ENCODE results near the gene FBXW8.

The FBXW8 gene

DNA sequence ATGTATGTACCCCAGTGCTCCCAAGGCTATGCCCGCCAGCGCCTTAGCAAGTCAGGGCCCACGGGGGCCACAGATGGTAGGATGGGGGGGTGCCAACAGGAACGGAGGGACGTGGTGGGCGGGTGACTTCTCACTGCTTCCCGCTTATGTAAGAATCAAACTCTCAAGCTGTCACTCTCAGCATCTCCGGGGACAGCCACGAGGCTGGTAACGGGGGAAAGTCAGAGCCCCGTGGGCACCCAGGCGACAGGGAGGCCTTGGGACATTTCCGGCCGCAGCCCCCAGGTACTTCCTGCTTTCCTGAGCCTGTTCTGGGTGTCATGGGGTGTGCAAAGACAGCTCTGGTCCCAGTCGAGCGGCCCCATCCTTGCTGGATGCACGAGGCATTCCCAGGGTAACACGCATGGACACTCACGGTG lies 129.2 kb downstream of the FBXW8 start:
- H3K4me3 ChIP-seq (replicated peaks; ENCODE audit: insufficient read depth, low read length) = no peak overlapping the region
- TF ChIP-seq, protein P1, sequence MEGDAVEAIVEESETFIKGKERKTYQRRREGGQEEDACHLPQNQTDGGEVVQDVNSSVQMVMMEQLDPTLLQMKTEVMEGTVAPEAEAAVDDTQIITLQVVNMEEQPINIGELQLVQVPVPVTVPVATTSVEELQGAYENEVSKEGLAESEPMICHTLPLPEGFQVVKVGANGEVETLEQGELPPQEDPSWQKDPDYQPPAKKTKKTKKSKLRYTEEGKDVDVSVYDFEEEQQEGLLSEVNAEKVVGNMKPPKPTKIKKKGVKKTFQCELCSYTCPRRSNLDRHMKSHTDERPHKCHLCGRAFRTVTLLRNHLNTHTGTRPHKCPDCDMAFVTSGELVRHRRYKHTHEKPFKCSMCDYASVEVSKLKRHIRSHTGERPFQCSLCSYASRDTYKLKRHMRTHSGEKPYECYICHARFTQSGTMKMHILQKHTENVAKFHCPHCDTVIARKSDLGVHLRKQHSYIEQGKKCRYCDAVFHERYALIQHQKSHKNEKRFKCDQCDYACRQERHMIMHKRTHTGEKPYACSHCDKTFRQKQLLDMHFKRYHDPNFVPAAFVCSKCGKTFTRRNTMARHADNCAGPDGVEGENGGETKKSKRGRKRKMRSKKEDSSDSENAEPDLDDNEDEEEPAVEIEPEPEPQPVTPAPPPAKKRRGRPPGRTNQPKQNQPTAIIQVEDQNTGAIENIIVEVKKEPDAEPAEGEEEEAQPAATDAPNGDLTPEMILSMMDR (IDR thresholded peaks at IDR 0.05; ENCODE audit: insufficient read depth, low read length) = no peak
- peak; percentile 27 for TF ChIP-seq GABPA (IDR thresholded peaks at IDR 0.05; ENCODE audit: low read depth)
- DNase-seq (ENCODE audit: low read depth in 1 of 2, low spot score in 1 of 2) = peak in 1 of 2 experiments; percentile 87
- H3K27ac ChIP-seq (replicated peaks) = peak overlapping the region; percentile 86
- no peaks in the 10 kb centered on the region for H3K27me3 ChIP-seq (ENCODE audit: insufficient read depth, poor library complexity, severe bottlenecking)

DNA sequence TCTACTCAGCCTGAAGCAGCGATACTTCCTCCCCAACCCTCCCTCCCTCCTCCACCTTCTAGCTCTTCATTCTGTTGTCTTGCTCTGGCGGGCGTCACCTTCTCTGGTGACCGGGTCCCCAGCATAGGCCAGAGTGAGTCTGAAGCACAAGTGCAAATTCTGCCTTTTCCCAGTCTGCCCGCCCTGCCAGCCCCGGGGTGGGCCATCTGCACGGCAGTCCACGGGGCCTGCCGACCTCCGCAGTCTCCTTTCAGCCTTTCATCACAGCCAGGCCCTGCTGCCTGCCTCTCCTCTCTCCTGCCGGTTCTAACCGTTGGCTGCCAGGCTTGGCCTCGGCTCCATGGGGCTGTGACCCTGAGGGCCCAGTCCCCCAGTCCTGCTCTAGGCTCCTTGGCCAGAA lies 129.7 kb downstream of the FBXW8 start:
- peak overlapping the region; percentile 86 for H3K27ac ChIP-seq (replicated peaks)
- DNase-seq (ENCODE audit: low read depth in 1 of 2, low spot score in 1 of 2) = peak in 1 of 2 experiments; percentile 71
- H3K27me3 ChIP-seq (ENCODE audit: insufficient read depth, poor library complexity, severe bottlenecking) = no peaks in the 10 kb centered on the region
- no peak overlapping the region for H3K4me3 ChIP-seq (replicated peaks; ENCODE audit: insufficient read depth, low read length)
- TF ChIP-seq, protein P2, sequence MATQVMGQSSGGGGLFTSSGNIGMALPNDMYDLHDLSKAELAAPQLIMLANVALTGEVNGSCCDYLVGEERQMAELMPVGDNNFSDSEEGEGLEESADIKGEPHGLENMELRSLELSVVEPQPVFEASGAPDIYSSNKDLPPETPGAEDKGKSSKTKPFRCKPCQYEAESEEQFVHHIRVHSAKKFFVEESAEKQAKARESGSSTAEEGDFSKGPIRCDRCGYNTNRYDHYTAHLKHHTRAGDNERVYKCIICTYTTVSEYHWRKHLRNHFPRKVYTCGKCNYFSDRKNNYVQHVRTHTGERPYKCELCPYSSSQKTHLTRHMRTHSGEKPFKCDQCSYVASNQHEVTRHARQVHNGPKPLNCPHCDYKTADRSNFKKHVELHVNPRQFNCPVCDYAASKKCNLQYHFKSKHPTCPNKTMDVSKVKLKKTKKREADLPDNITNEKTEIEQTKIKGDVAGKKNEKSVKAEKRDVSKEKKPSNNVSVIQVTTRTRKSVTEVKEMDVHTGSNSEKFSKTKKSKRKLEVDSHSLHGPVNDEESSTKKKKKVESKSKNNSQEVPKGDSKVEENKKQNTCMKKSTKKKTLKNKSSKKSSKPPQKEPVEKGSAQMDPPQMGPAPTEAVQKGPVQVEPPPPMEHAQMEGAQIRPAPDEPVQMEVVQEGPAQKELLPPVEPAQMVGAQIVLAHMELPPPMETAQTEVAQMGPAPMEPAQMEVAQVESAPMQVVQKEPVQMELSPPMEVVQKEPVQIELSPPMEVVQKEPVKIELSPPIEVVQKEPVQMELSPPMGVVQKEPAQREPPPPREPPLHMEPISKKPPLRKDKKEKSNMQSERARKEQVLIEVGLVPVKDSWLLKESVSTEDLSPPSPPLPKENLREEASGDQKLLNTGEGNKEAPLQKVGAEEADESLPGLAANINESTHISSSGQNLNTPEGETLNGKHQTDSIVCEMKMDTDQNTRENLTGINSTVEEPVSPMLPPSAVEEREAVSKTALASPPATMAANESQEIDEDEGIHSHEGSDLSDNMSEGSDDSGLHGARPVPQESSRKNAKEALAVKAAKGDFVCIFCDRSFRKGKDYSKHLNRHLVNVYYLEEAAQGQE (IDR thresholded peaks at IDR 0.05; ENCODE audit: insufficient replicate concordance, low read depth) = no peak
- TF ChIP-seq GABPA (IDR thresholded peaks at IDR 0.05; ENCODE audit: low read depth) (no peak), POLR2AphosphoS5 (IDR thresholded peaks at IDR 0.05; ENCODE audit: low read depth) (no peak), SPI1 (IDR thresholded peaks at IDR 0.05; ENCODE audit: borderline replicate concordance, low read depth) (no peak)
- TF ChIP-seq, protein P1 (IDR thresholded peaks at IDR 0.05; ENCODE audit: insufficient read depth, low read length) = no peak

DNA sequence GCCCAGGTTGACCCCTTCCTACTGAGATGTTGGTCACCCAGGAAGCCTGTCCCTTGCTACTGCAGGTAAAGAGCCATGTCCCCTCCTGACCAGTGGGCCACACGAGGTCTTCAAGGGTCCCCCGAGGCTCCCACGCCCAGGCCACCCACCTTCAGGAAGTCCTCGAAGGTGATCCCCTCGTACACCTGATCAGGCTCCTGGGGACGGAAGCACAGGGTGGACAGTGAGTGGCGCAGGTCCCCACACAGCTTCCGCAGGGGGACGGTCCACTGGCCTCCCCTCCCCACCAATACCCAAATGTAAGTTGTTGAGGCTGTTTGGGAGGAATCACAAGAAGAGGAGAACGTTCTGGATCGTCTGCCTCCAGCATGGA lies 131.0 kb downstream of the FBXW8 start:
- H3K27me3 ChIP-seq (ENCODE audit: insufficient read depth, poor library complexity, severe bottlenecking) = no peaks in the 10 kb centered on the region
- H3K4me3 ChIP-seq (replicated peaks; ENCODE audit: insufficient read depth, low read length) = no peak overlapping the region
- H3K27ac ChIP-seq (replicated peaks) = peak overlapping the region; percentile 86
- no peak for DNase-seq (ENCODE audit: low read depth in 1 of 2, low spot score in 1 of 2)
- TF ChIP-seq POLR2AphosphoS5 (IDR thresholded peaks at IDR 0.05; ENCODE audit: low read depth) (no peak), GABPA (IDR thresholded peaks at IDR 0.05; ENCODE audit: low read depth) (no peak), SPI1 (IDR thresholded peaks at IDR 0.05; ENCODE audit: borderline replicate concordance, low read depth) (no peak)
- TF ChIP-seq, protein P1 (IDR thresholded peaks at IDR 0.05; ENCODE audit: insufficient read depth, low read length) = no peak
- TF ChIP-seq, protein P2 (IDR thresholded peaks at IDR 0.05; ENCODE audit: insufficient replicate concordance, low read depth) = no peak

DNA sequence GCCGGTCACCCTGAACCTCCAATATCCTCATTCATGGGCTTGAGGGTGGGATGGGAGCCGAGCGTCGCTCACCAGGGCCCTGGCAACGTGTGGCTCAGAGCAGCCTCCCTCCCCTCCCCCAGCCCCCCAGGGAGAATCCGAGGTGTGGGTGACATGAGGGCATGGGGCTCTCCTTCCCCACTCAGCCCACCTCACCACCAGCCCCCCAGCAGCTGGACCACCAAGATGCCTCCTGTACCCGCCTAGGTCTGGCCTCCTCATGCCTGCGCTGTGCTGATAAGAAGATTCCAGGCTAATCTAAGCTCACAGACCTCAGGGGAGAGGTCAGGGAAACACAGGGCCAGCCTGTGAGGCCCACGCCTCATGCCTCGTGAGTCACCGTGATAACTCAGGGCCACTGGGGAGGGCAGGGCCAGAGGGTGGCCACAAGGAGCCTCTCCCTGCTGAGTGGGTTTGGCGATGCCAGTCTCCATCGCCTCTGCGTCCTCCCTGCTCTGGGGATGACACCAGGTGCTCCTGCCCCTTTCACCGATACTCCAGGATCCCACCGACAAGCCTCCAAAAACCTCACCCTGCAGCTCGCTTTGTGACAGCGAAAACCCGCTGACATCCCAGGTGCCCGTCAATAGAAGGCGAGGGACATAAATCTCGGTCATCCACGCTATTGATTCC lies 131.6 kb downstream of the FBXW8 start:
- no peaks in the 10 kb centered on the region for H3K27me3 ChIP-seq (ENCODE audit: insufficient read depth, poor library complexity, severe bottlenecking)
- no peak overlapping the region for H3K4me3 ChIP-seq (replicated peaks; ENCODE audit: insufficient read depth, low read length)
- DNase-seq (ENCODE audit: low read depth in 1 of 2, low spot score in 1 of 2) = no peak
- peak overlapping the region; percentile 11 for H3K27ac ChIP-seq (replicated peaks)
- no peak for TF ChIP-seq POLR2AphosphoS5 (IDR thresholded peaks at IDR 0.05; ENCODE audit: low read depth)

Data from HL-60 (cell line).